Measurements from ENCODE around the gene FBXW5.

The FBXW5 gene

DNA sequence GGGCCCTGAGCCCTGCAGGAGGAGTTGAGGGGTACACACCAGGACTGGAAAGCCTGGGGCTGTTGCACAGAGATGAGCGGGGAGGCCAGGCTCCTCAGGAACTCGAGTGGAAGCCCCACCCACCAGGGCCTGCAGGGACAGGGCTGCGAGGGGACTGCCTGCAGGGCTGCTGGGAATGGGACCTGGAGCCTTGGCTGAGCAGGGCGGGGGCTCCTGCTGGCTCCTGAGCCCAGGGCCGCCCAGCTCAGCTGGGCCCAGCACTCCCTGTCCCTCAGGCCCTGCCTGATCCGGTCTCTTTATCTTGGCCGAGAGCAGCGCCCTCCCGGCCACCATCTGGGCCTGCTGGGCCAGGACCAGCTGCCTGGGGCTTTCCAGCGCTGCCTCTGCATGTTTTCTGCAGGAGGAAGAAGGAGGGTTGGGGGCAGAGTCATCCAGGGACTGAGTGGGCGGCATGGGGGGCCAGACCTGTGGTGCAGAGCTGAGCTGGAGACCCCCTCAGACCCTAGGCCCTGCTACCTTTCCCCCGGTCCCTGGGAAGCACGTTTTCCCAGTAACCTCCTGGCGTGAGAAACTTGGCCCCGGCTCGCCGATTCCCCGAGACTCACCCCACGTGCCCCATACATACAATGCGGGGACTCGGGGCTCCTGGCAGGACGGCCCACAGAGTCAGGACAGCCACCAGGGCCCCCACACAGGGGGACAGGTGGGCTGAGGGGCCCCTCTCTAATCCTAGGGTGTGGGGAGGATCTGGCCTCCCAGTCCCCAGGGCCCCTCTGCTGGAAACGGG lies 16.9 kb upstream of the FBXW5 start:
- DNase-seq = no peak

DNA sequence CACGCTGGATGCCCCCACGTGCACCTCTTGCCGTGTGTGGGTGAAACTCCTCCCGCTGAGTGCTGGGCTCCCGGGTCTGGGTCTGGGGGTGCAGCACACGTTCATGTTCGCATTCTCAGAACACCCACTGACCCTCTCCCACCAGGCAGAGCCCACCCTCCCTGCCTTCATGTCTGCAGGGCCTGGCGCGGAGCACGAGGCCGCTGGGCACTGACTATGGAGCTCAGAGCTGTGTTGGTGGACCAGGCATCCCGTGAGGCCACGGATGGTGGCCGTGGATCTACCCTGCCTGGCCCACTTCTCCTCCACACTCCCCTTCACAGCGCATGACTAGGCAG lies 16.4 kb upstream of the FBXW5 start:
- DNase-seq = no peak

GRCh38 chr9:136960212-136960937 lies 15.8 kb upstream of the FBXW5 start:
- peak; percentile 56 for DNase-seq

- DNase-seq = no peak
Measured at GRCh38 chr9:136958898-136959850, 14.6 kb upstream of the FBXW5 start.

- no peak for DNase-seq
Measured at GRCh38 chr9:136958473-136958872, 13.9 kb upstream of the FBXW5 start.

GRCh38 chr9:136957901-136958300 lies 13.4 kb upstream of the FBXW5 start:
- no peak for DNase-seq

- DNase-seq = no peak
Measured at GRCh38 chr9:136957461-136957860, 12.9 kb upstream of the FBXW5 start.

GRCh38 chr9:136956604-136957003 lies 12.1 kb upstream of the FBXW5 start:
- DNase-seq = no peak

DNA sequence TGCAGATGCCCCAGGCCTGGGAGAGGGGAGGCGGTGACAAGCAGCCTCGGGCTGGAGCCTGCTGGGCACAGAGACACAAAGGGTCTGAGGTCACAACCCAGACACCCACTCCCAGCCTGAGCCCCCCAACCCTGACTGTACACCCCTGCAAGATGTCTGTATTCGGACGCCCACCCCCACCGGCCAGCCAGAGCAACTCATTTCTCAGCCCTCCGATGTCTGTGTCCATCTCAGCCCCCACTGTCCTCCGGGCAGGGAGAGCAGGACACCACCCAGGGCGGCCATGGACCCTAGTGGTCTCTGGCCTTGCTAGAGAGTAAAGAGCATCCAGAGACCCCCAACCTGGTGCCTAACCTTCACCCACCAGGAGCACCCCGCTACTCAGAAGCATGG lies 11.4 kb upstream of the FBXW5 start:
- no peak for DNase-seq

DNA sequence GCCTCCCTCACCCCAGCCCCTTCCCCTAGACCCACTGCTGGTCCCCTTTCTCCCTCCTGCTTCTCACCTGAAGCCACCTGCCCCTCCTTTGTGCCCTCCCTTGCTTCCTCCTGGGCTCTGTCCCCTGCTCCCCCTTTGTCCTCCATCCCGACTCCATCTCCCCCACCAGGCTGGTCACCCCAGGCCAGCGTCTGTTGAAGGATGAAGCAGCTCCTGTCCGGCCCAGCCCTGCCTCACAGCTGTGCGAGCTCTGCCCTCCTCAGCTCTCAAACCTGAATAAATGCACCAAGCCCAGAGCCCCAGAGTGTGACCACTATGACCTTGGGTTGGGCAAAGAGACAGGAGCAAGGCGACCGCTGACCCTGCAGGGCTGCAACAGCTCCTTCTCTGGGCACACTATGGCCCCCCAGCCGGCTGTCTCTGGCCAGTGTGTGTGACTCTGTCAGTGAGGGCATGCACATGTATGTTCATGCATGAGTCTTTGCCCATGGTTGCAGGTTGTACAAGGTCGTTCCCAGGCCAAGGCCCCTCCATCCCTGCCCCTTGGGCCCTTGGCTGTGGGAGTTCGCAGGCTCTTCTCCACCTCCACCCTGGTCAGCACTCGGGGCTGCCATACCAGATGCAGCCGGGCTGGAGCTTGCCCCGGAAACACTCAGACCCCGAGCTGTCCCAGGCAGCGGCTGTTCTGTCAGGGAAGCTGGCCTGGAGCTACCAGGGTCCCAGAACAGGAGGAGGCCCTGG lies 10.8 kb upstream of the FBXW5 start:
- DNase-seq = no peak

GRCh38 chr9:136954270-136955083 lies 9.9 kb upstream of the FBXW5 start:
- no peak for DNase-seq

GRCh38 chr9:136953771-136954269 lies 9.3 kb upstream of the FBXW5 start:
- no peak for DNase-seq

GRCh38 chr9:136952876-136953770 lies 8.6 kb upstream of the FBXW5 start:
- no peak for DNase-seq

DNA sequence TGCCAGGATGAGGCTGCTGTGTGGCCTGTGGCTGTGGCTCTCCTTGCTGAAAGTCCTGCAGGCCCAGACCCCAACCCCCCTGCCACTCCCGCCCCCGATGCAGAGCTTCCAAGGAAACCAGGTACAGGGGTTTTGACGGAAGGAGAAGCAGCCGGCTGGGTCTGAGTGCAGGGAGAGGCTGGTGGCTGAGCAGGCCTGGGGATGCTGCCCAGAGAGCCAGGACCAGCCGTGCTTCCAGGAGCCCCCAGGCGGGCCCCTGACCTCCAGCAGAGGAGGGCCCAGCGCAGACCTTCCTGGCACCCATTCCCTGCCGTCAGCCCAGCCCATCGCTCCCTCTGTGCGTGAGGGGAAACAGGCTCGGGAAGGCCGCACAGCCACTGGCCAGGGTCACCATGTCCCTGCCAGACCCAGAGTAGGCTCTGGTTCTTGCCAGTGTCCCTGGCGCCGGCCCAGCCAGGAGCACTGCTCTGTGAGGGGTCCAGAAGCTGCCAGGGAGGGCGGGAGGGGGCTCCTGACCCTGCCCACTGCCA lies 7.8 kb upstream of the FBXW5 start:
- no peak for DNase-seq

GRCh38 chr9:136951541-136952320 lies 7.2 kb upstream of the FBXW5 start, which contains the start of gene LCN12:
Gene LCN12, plus strand, starts transcription at chr9:136952273. Its CDS starts 55 bp downstream, at chr9:136952328.
- no peak for DNase-seq

DNA sequence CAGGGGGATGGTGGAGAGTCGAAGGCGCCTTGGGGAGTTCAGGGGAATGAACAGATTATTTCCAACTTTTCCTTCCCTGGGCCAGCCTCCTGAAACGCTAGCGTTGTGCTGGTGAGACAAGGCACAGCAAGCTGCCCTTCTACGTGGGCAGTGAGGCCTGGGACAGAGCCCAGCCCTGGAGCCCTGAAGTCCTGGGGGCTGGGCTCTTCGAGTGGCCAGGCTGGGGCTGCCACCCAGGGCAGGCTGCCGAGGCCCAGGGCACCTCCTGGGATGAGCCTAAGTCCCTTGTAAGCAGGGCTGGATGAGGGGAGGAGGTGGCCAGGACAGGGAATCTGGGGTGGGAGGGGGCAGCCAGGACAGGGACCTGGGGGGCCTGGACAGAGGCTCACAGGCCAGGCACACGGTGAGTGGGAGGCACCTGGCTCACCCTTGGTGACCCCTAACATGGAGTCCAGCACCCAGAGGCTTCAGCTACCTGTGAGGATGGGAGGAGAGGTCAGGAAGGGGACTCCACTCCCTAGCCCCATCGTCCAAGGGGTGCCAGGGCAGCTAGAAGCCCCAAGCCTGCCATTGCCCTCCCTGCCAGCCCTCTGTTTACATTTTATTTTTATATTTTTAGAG lies 6.2 kb upstream of the FBXW5 start:
- DNase-seq = no peak

- peak; percentile 96 for DNase-seq
Measured at GRCh38 chr9:136949817-136950655, 5.5 kb upstream of the FBXW5 start.
